ENCODE measurements around the gene ACER3. TPM values are rescaled to one million over a fixed set of nuclear protein-coding genes. Genes with fewer than 3 reads are reported as not detected.

The ACER3 gene
- total RNA-seq, 2 donors from 2014 or later, result 18.5 to 23.2 TPM

- TF ChIP-seq CTCF (conservative IDR thresholded peaks at IDR 0.05), result no peak
- Mint-ChIP-seq H3K9me3 (no peaks in the 10 kb centered on the region), H3K4me3 (no peak overlapping the region), H3K27me3 (ENCODE audit: insufficient read depth) (no peaks in the 10 kb centered on the region), H3K4me1 (peaks cover 4% of the 10 kb centered on the region), H3K27ac (no peak overlapping the region), H3K36me3 (ENCODE audit: low read depth) (no peaks in the 10 kb centered on the region)
- Histone ChIP-seq H3K9ac (ENCODE audit: extremely low read depth, low read length, poor library complexity, severe bottlenecking) (no peak overlapping the region), H3K36me3 (ENCODE audit: control insufficient read depth, insufficient read depth, low read length) (no peaks in the 10 kb centered on the region), H3K4me3 (ENCODE audit: low read length) (no peak overlapping the region), H3K9me3 (ENCODE audit: control insufficient read depth, low read length) (no peaks in the 10 kb centered on the region), H3K4me1 (ENCODE audit: control insufficient read depth, insufficient read depth, low read length) (no peaks in the 10 kb centered on the region), H3K27me3 (ENCODE audit: control insufficient read depth, insufficient read depth, low read length, poor library complexity, severe bottlenecking) (no peaks in the 10 kb centered on the region), H3K27ac (ENCODE audit: low read depth, low read length) (no peak overlapping the region)
- no peak for DNase-seq
These were observed 4.6 kb upstream of the ACER3 start for GRCh38 chr11:76856106-76856505.

- peaks cover 3% of the 10 kb centered on the region for H3K27me3 Mint-ChIP-seq (ENCODE audit: insufficient read depth)
- 80 to 100% methylated on average over 1 to 2 of the region's 2 CpGs for WGBS, 2 experiments (ENCODE audit: insufficient coverage in 1 of 2, insufficient read length in 1 of 2)
- peaks cover 7% of the 10 kb centered on the region for H3K4me1 Mint-ChIP-seq
- H3K27ac ChIP-seq (ENCODE audit: low read depth, low read length), result no peak overlapping the region
- H3K9ac ChIP-seq (ENCODE audit: extremely low read depth, low read length, poor library complexity, severe bottlenecking), result no peak overlapping the region
- no peaks in the 10 kb centered on the region for H3K9me3 Mint-ChIP-seq
- H3K36me3 Mint-ChIP-seq (ENCODE audit: low read depth), result no peaks in the 10 kb centered on the region
- no peak for TF ChIP-seq CTCF (conservative IDR thresholded peaks at IDR 0.05)
- H3K4me1 ChIP-seq (ENCODE audit: control insufficient read depth, insufficient read depth, low read length), result peaks cover 2% of the 10 kb centered on the region
- no peak overlapping the region for H3K27ac Mint-ChIP-seq
- no peak overlapping the region for H3K4me3 Mint-ChIP-seq
- H3K9me3 ChIP-seq (ENCODE audit: control insufficient read depth, low read length), result no peaks in the 10 kb centered on the region
- no peaks in the 10 kb centered on the region for H3K27me3 ChIP-seq (ENCODE audit: control insufficient read depth, insufficient read depth, low read length, poor library complexity, severe bottlenecking)
- no peaks in the 10 kb centered on the region for H3K36me3 ChIP-seq (ENCODE audit: control insufficient read depth, insufficient read depth, low read length)
- DNase-seq, result no peak
- H3K4me3 ChIP-seq (ENCODE audit: low read length), result no peak overlapping the region
These were observed 4.1 kb upstream of the ACER3 start for GRCh38 chr11:76856571-76856970.

- no peaks in the 10 kb centered on the region for H3K27me3 ChIP-seq (ENCODE audit: control insufficient read depth, insufficient read depth, low read length, poor library complexity, severe bottlenecking)
- no peak overlapping the region for H3K27ac ChIP-seq (ENCODE audit: low read depth, low read length)
- peaks cover 6% of the 10 kb centered on the region for H3K4me1 ChIP-seq (ENCODE audit: control insufficient read depth, insufficient read depth, low read length)
- Mint-ChIP-seq H3K27ac (no peak overlapping the region), H3K9me3 (no peaks in the 10 kb centered on the region), H3K4me3 (no peak overlapping the region), H3K27me3 (ENCODE audit: insufficient read depth) (peaks cover 3% of the 10 kb centered on the region), H3K36me3 (ENCODE audit: low read depth) (no peaks in the 10 kb centered on the region), H3K4me1 (peaks cover 12% of the 10 kb centered on the region)
- DNase-seq, result no peak
- H3K9me3 ChIP-seq (ENCODE audit: control insufficient read depth, low read length), result no peaks in the 10 kb centered on the region
- no peak for TF ChIP-seq CTCF (conservative IDR thresholded peaks at IDR 0.05)
- H3K4me3 ChIP-seq (ENCODE audit: low read length), result no peak overlapping the region
- H3K36me3 ChIP-seq (ENCODE audit: control insufficient read depth, insufficient read depth, low read length), result no peaks in the 10 kb centered on the region
- WGBS, 2 experiments (ENCODE audit: insufficient coverage in 1 of 2, insufficient read length in 1 of 2), result 0 to 62% methylated on average over 1 to 3 of the region's 6 CpGs
- no peak overlapping the region for H3K9ac ChIP-seq (ENCODE audit: extremely low read depth, low read length, poor library complexity, severe bottlenecking)
These were observed 2.8 kb upstream of the ACER3 start for GRCh38 chr11:76857781-76858410.

All from endodermal cell (in vitro differentiated cells).